HG02943 (cell line): ENCODE measurements around the gene ARHGEF19.

ENCODE experiments used
- ATAC-seq: cut with Tn5 transposase; IDR thresholded peaks from one replicate; pipeline ENCODE4 v1.9.1; 2021; ENCODE audit warnings: mild to moderate bottlenecking, low read depth, moderate library complexity; ENCODE audit not compliant: unreplicated experiment

ARHGEF19 gene

DNA sequence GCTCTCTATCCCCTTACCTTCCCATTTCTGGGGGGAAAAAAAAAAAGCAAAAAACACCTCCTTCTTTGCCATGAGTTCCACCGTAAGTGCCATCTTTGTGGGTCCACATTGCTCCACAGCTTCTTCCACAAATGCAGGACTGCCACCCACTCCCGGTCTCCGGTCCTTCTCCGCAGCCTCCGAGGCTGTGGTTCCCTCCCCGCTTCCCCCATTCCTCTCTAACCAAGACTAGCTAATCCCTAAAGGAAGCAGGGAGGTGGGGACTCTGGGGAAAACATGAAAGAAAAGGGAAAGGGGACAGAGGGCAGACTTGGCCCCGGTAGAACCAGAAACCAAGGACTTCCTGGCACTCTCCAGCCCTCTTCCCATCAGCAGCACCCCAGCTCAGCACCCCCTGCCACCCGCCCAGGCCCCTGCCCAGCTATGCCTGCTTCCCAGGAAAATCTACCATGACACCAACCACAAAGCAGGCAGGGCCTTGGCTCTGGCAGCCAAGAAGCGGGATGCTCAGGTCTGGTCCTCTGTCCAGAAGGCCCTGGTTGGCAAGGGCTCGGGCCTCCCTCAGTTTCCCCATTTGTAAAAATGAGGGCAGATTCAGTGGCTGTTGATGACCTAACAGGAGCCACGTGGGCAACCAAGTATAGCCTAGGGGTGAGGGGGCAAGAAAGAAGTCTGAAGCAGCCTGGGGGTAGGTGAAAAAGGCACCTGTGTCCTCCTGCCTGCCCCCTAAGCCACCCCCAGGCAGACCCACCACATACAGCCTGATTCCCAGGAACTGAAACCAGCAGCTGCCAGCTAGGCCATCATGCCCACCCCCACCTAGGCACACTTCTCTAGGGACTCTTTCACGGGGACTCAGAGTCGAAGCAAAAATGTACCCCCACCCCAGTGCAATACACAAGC, 59.1 kb downstream of the ARHGEF19 start:
- ATAC-seq: no peak

DNA sequence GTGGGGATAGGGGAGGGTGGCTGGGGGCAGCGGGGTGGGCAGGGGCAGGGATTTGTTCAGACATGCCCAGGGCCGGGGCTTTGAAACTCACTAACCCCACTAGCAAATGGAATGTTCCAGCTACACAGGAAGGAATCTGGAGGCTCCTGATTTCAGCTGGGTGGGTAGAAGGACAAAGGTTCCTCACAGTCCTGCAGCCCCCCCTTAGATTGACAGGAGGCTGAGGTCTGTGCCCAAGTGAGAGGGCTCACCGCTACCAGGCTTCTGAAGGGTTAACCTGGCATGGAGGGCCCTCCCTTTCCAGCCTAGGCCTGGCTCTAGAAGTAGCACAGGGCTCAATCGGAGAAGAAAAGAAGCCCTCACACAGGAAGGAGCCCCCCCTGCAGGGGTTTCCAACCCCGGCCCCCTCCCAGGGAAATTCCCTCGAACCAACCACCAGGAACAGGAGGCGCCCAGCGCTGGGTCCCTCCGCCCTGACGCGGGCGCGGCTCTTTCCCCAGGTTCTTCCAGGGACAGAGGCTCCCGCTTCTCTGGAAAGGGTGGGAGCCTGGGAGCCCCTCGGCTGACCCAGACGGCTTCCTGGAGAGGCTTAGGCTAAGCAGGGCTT, 59.9 kb downstream of the ARHGEF19 start:
- ATAC-seq: no peak

DNA sequence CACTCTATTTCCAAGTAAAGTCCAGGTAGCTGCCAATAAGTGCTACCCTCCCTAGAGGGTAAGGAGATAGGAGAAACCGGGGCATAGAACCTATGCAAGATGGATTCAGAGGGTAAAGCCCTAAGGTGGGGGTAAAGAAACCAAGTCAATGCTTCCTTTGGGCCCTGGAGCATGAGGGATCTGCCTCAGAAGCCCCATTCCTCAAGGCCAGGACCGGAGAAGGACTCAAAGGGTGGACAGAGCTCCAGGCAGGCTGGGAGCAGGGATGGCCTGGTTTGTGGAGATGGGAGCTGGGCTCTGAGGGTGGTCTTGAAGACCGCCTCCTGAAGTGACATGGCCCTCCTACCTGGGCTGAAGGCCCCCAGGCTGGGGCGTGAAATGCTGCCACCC, 60.5 kb downstream of the ARHGEF19 start:
- no peak for ATAC-seq

DNA sequence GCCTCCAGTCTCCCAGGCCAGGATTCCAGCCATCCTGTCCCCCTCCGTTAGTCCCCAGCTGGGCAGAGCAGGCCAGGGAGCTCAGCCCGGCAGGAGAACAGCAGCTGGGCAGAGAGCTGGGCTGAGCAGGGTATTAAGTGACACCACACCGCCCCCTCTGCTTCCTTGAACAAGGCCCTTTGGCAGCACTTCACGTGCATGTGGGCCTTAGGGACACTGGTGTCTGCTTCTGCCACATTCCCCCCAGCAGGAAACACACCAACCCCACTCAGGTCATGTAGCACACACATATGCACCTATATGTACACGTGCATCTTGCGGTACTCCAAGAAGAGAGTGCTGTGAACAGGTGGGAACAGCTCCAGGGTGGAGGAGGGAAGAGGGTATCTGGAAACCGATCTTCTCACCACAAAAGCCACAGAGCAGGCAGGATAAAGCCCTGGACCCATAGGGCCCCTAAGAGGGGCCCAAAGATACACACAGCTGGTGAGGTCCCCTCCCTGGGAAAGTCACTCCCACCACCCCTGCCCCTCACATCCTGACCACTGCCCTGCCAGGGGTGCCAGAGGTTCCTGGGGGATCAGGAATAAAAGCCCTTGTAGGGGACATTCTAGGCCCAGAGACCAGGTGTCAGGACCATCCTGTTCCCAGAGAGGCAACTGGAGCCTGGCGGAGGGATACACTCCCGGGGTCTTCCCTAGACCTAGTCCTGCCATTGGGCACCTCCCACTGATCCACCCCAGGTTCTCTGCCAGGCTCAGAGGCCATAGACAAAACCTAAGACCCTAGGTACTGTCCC, 61.1 kb downstream of the ARHGEF19 start:
- no peak for ATAC-seq

DNA sequence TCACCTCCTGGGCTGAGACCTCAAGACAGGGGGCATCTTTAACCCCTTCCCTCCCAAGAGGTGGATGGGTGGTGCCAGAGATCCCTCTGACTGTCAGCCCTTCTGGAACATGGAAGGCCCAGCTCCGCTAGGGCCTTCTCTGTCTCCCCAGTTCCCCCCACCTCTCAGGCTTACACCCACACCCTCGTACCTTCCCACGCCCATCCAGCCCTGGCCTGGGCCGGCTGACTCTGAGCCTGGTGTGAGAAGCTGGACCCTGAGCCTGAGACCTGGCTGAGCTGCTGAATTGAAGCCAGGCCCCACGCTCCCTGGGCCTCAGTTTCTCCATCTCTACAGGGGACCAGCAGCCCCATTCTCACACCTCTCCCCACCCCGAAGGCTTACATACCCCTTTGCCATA, 61.9 kb downstream of the ARHGEF19 start:
- no peak for ATAC-seq

DNA sequence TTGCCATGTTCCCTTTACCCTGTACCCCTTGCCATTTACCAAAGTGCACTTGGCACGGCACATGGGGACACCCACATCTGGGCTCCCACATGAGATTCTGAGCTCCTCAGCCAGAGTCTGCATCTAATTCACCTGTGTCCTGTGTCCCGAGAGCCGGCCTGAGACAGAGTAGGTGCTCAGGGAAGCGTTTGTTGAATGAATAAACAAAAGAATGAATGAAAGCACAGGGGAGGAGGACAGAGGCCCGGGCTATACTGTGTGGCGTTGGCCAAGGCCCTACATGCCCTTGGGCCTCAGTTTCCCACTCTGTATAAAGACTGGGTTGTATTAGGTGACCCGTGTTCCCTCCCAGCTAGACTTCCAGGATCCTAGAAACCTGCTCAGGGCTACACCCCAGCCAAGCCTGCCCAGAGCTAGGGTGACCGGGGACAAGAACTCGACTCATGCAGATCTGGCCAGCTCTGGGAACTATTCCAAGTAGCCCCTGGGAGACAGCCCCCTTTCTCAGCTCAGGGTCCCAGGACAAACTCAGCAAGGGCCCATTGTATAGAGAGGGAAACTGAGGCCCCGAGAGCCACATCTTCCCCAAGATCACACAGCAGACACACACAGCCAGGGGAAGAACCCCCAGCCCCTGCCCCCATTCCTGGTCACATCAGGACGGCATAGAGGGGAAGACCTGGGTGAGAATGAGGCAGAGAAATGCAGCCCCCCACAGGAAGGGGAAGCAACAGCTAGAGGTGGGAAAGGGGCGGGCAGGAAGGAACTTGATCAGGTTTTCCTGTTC, 62.6 kb downstream of the ARHGEF19 start:
- ATAC-seq: no peak

DNA sequence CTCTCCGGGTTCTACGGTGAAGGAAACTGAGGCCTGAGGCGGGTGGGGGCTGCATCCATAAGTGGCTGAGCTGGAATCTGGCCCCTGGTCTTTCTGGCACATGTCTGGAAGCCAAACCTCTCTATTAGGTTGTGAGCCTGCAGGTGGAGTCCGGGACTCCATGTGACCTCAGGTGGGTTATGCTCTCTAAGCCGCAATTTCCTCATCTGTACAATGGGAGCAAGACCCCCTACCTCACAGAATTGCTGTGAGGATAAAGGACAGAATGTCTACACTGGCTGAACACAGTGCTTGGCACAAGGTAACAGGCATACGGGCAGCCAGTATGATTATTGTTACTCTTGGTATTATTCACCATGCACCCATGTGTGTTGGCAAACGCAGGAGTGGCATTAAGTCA, 63.3 kb downstream of the ARHGEF19 start:
- ATAC-seq: no peak

DNA sequence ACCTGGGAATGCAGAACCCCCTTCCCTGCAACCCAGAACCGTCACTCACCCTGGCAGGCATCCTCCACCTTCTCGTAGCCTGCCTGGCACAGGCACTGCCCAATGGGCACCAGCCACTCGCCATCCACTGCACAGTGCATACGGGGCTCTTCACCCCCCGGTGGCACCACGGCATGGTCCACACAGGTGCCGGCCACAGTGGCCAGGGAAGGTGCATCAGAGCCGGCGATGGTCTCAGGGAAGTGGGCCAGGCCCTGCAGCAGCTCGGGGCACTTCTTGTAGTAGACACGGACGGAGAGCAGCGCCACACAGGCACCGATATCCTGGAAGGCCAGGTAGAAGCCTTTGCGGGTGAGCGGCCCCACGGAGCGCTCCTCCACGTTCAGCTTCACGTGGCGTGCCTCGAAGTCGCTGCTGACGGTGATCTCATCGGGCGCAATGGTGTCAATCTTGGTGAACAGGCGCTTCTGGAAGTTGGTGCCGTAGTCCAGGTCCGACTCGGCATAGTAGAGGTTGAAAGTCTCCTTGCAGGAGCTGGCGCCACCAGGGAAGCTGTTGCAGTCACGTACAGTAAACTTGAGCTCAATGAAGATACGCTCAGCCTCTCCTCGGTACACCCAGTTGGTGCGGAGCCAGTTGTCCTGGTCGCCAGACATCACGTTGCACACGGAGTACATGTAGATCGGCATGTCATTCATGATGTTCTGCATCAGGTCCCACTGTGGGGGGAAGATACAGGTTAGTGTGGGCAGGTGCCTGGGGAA, 63.9 kb downstream of the ARHGEF19 start:
- no peak for ATAC-seq
